H4 (cell line): Measurements from ENCODE around the gene CSF3R. TPM values are rescaled to one million over a fixed set of nuclear protein-coding genes. Genes with fewer than 3 reads are reported as not detected.

ENCODE experiments used
- DNase-seq: peaks from one replicate; pipeline ENCODE4 v3.0.0-alpha.2; 2015; ENCODE audit warnings: low spot score
- total RNA-seq: library from RNA; depleted of rRNA; stranded (reverse); fragments of >200 nt; shearing (Covaris generic); gene quantifications from 2 replicates; pipeline ENCODE4 v1.2.3, GENCODE V29; 2014; rRNA removed

CSF3R gene
- total RNA-seq, 1 experiment from 2014 or later, result not detected

GRCh38 chr1:36420836-36421317, 61.8 kb downstream of the CSF3R start:
- DNase-seq, result peak; percentile 78

GRCh38 chr1:36420409-36420808, 62.3 kb downstream of the CSF3R start:
- no peak for DNase-seq

- no peak for DNase-seq
Measured at GRCh38 chr1:36419569-36419968, 63.1 kb downstream of the CSF3R start.

GRCh38 chr1:36419140-36419539, 63.6 kb downstream of the CSF3R start:
- DNase-seq, result no peak

GRCh38 chr1:36417931-36418330, 64.8 kb downstream of the CSF3R start:
- DNase-seq, result no peak

Other genes with a start within 250 kb of the CSF3R start
- gene SH3D21, start 176.5 kb downstream of the CSF3R start, total RNA-seq, result 0.06 TPM in 1 of 2 replicates, not detected in the other
- gene EVA1B, start 159.3 kb downstream of the CSF3R start, total RNA-seq, result 2.5 and 4.2 TPM in 2 replicates
- gene STK40, start 97.0 kb downstream of the CSF3R start, total RNA-seq, result 25.1 and 25.3 TPM in 2 replicates
- 3.1 and 7.1 TPM in 2 replicates for gene LSM10, start 85.0 kb downstream of the CSF3R start, total RNA-seq
- gene OSCP1, start 32.5 kb downstream of the CSF3R start, total RNA-seq, result 6.9 and 8.4 TPM in 2 replicates
- 113 and 121 TPM in 2 replicates for gene MRPS15, start 18.5 kb downstream of the CSF3R start, total RNA-seq